ENCODE measurements around the gene IPO7.

The IPO7 gene

DNA sequence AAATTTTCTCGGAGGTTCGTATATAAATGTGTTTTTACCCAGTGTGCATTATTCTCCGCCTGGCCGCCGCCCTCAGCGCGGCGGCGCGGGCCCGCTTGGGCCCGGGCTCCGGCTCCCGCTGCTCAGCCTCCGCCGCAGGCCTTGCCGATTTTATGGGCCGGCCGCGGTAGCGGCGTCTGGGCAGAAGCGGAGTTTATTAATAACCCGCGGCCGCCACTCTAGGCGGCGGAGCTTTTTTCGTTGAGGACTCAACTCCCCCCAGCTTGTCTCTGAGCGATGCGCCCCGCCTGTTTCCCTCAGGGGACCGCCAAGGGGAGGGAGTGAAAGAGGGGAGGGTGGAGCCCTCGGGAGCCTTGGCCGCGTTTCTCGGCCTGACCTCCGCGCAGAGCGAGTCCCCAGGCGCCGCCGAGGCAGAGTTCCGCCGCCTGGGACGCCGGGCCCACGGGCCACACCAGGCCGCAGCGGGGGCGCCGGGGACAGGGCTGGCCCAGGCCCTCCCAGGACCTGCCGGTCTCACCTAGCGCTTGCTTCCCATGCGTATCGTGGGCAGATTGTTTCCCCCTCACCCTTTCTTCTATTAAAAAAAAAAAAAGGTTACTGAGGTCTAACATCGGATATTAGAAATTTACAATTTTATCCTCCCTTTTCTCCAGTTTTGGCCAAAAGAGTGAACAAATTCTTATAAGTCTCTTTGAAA lies 76.8 kb downstream of the IPO7 start:
- TF ChIP-seq GATA3 (IDR thresholded peaks at IDR 0.05; ENCODE audit: low read depth, low read length): no peak
- TF ChIP-seq GATA2 (IDR thresholded peaks at IDR 0.05; ENCODE audit: low read depth, low read length): no peak

- no peak for TF ChIP-seq GATA2 (IDR thresholded peaks at IDR 0.05; ENCODE audit: low read depth, low read length)
- no peak for TF ChIP-seq GATA3 (IDR thresholded peaks at IDR 0.05; ENCODE audit: low read depth, low read length)
These were observed 77.3 kb downstream of the IPO7 start for GRCh38 chr11:9461760-9462134.

DNA sequence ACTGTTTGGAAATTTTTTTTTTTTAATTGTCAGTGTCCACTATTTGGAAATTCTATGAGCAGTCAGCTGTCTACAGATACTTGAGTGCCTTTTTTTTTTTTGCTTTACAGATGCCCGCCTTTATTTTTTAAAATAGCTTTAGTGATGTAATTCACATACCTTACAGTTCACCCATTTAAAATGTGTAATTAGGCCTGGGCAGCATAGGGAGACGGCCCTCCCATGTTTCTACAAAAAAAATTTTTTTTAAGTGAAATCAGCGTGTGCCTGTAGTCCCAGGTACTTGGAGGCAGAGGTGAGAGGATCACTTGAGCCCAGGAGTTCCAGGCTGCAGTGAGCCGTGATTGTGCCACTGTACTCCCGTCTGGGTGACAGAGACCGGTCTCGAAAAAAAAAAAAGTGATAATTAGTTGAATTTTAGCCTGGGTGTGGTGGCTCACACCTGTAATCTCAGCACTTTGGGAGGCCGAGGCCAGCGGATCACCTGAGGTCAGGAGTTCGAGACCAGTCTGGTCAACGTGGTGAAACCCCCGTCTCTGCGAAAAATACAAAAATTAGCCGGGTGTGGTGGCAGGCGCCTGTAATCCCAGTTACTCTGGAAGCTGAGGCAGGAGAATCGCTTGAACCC lies 77.8 kb downstream of the IPO7 start:
- TF ChIP-seq GATA3 (IDR thresholded peaks at IDR 0.05; ENCODE audit: low read depth, low read length): no peak
- no peak for TF ChIP-seq GATA2 (IDR thresholded peaks at IDR 0.05; ENCODE audit: low read depth, low read length)

GRCh38 chr11:9462806-9463537 lies 78.5 kb downstream of the IPO7 start:
- no peak for TF ChIP-seq GATA2 (IDR thresholded peaks at IDR 0.05; ENCODE audit: low read depth, low read length)
- no peak for TF ChIP-seq GATA3 (IDR thresholded peaks at IDR 0.05; ENCODE audit: low read depth, low read length)

- no peak for TF ChIP-seq GATA3 (IDR thresholded peaks at IDR 0.05; ENCODE audit: low read depth, low read length)
- no peak for TF ChIP-seq GATA2 (IDR thresholded peaks at IDR 0.05; ENCODE audit: low read depth, low read length)
These were observed 86.3 kb downstream of the IPO7 start for GRCh38 chr11:9470765-9471164.

- no peak for TF ChIP-seq GATA3 (IDR thresholded peaks at IDR 0.05; ENCODE audit: low read depth, low read length)
- TF ChIP-seq GATA2 (IDR thresholded peaks at IDR 0.05; ENCODE audit: low read depth, low read length): no peak
These were observed 89.0 kb downstream of the IPO7 start for GRCh38 chr11:9473408-9473807.

GRCh38 chr11:9479899-9480298 lies 95.4 kb downstream of the IPO7 start:
- TF ChIP-seq GATA2 (IDR thresholded peaks at IDR 0.05; ENCODE audit: low read depth, low read length): no peak

GRCh38 chr11:9489080-9489765 lies 104.8 kb downstream of the IPO7 start:
- TF ChIP-seq GATA3 (IDR thresholded peaks at IDR 0.05; ENCODE audit: low read depth, low read length): no peak
- TF ChIP-seq GATA2 (IDR thresholded peaks at IDR 0.05; ENCODE audit: low read depth, low read length): no peak

DNA sequence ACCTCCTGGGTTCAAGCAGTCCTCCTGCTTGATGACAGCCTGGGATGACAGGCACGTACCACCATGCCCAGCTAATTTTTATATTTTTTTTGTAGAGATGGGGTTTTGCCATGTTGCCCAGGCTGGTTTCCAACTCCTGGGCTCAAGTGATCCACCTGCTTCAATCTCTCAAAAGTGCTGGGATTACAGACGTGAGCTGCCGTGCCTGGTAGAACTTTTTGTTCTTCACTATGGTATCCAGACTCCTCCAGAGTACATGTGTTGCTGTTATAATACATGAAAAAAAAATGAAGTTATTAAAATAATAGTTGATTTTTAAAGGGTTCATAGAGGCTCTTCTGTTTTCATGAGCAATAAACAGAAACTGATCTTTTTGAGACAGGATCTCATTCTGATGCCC lies 105.9 kb downstream of the IPO7 start:
- TF ChIP-seq GATA2 (IDR thresholded peaks at IDR 0.05; ENCODE audit: low read depth, low read length) (no peak), GATA3 (IDR thresholded peaks at IDR 0.05; ENCODE audit: low read depth, low read length) (no peak)

DNA sequence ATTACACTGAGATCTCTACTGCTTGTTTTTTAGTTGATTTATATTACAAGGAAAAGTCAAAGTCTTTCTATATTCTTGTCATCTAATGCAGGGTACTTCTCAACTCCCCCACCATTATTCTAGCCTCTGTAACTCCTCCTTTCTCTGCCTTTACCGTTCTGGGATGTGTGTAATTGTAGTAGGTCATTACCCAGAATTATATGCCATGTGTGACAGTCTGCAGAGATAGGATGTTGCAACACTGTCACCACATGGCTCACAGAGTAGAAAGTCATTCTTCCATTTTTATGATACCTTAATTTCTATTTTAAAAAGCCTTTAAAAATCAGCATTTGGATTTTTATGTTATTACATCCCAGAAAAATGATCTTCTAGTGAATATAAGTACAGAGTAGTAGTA lies 109.0 kb downstream of the IPO7 start:
- no peak for TF ChIP-seq GATA2 (IDR thresholded peaks at IDR 0.05; ENCODE audit: low read depth, low read length)
- no peak for TF ChIP-seq GATA3 (IDR thresholded peaks at IDR 0.05; ENCODE audit: low read depth, low read length)

DNA sequence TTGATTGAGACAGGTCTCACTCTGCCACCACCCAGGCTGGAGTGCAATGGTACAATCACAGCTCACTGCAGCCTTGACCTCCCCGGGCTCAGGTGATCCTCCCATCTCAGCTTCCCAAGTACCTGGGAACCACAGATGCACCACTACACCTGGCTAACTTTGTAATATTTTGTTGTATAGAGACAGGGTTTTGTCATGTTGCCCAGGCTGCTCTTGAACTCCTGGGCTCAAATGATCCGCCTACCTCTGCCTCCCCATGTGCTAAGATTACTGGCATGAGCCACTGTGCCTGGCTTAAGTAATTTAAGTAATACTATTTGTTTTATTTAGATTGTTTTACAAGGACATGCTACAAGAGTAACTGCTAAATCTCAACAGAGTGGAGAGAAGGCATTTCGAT lies 109.9 kb downstream of the IPO7 start:
- TF ChIP-seq GATA3 (IDR thresholded peaks at IDR 0.05; ENCODE audit: low read depth, low read length) (no peak), GATA2 (IDR thresholded peaks at IDR 0.05; ENCODE audit: low read depth, low read length) (no peak)

DNA sequence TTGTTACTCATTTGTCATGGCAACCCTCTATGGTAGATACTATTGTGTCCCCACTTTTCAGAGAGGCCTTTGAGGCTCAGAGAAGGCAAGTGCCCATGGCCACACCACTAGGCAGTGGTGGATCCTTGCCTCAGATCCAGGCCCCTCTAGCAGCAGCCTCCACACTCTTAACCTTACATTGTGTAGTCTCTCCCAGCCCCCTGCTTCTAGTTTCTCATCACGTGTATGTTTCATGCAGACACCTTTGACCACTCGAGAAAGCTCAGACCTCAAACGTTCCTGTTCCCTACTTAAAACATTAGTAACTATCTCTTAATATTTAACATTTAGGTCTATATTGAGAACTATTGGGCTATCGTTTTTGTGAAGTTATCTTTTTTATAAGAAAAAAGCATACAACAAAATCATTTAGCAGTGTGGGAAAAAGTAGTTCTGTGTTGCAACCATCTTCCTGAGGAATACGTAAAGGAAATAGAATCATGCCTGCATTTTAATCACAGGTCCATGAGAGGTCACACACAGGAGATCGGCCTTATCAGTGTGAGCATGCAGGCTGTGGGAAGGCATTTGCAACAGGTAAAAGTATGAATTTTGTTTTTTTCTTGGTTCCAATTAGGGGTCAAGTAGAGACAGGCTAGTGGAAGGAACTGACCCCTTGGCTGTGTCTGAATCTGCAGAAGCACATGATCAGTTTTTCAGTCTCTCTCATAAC lies 111.5 kb downstream of the IPO7 start:
- TF ChIP-seq GATA3 (IDR thresholded peaks at IDR 0.05; ENCODE audit: low read depth, low read length) (no peak), GATA2 (IDR thresholded peaks at IDR 0.05; ENCODE audit: low read depth, low read length) (no peak)
